Inflammatory macrophage treated with lipopolysaccharide for 4 hours (primary cell): Measurements from ENCODE around the gene PQBP1.
"Not testable (repeated sequence)": the region's sequence is repeated elsewhere in the genome, so short reads cannot be mapped to it uniquely, and the experiment has no call there.

Source experiments
- DNase-seq: peaks from one replicate; pipeline ENCODE4 v3.0.0-alpha.2; 2020

PQBP1 gene

GRCh38 chrX:48897625-48898306 lies at the start of gene PQBP1, which contains the start of gene TIMM17B:
Gene PQBP1, plus strand, starts transcription at chrX:48897930. Its CDS starts 580 bp downstream, at chrX:48898510.
Gene TIMM17B, minus strand, starts transcription at chrX:48897768. Its CDS starts 19 bp downstream, at chrX:48897749.
- peak; percentile 94 for DNase-seq

GRCh38 chrX:48848847-48849246 lies 48.9 kb upstream of the PQBP1 start:
- DNase-seq: no peak

- DNase-seq: no peak
These were observed 44.9 kb upstream of the PQBP1 start for GRCh38 chrX:48852857-48853256.

GRCh38 chrX:48853494-48853893 lies 44.2 kb upstream of the PQBP1 start:
- DNase-seq: not testable (repeated sequence)

GRCh38 chrX:48854121-48854804 lies 43.5 kb upstream of the PQBP1 start:
- DNase-seq: not testable (repeated sequence)

GRCh38 chrX:48854898-48855297 lies 42.8 kb upstream of the PQBP1 start:
- DNase-seq: no peak

- DNase-seq: no peak
These were observed 33.5 kb upstream of the PQBP1 start for GRCh38 chrX:48864210-48864609.

- not testable (repeated sequence) for DNase-seq
These were observed 25.7 kb upstream of the PQBP1 start for GRCh38 chrX:48872017-48872416.

- DNase-seq: peak; percentile 74
These were observed 20.8 kb upstream of the PQBP1 start for GRCh38 chrX:48876944-48877343.

GRCh38 chrX:48883729-48884128 lies 14.0 kb upstream of the PQBP1 start:
- no peak for DNase-seq

- DNase-seq: not testable (repeated sequence)
These were observed 11.1 kb upstream of the PQBP1 start for GRCh38 chrX:48886586-48886985.

- DNase-seq: no peak
These were observed 7.3 kb upstream of the PQBP1 start for GRCh38 chrX:48890296-48890925.

GRCh38 chrX:48890934-48891401 lies 6.8 kb upstream of the PQBP1 start:
- DNase-seq: no peak

GRCh38 chrX:48891402-48892288 lies 6.1 kb upstream of the PQBP1 start:
- peak; percentile 79 for DNase-seq

- no peak for DNase-seq
These were observed 4.8 kb upstream of the PQBP1 start for GRCh38 chrX:48892896-48893295.

- no peak for DNase-seq
These were observed 4.0 kb upstream of the PQBP1 start for GRCh38 chrX:48893556-48894348.

GRCh38 chrX:48894891-48895290 lies 2.8 kb upstream of the PQBP1 start:
- DNase-seq: no peak

GRCh38 chrX:48896611-48897011 lies 1.1 kb upstream of the PQBP1 start:
- DNase-seq: peak; percentile 18

GRCh38 chrX:48897157-48897624 lies 539 bp upstream of the PQBP1 start:
- DNase-seq: peak; percentile 71

- DNase-seq: no peak
These were observed 1.3 kb downstream of the PQBP1 start for GRCh38 chrX:48899078-48899410.

GRCh38 chrX:48901069-48901468 lies 3.3 kb downstream of the PQBP1 start:
- no peak for DNase-seq

- no peak for DNase-seq
These were observed 4.4 kb downstream of the PQBP1 start for GRCh38 chrX:48902135-48902534.
